ENCODE results near the gene LMO1. TPM values are rescaled to one million over a fixed set of nuclear protein-coding genes. Genes with fewer than 3 reads are reported as not detected.

The LMO1 gene
- total RNA-seq, 2 experiments from 2014 or later = not detected

DNA sequence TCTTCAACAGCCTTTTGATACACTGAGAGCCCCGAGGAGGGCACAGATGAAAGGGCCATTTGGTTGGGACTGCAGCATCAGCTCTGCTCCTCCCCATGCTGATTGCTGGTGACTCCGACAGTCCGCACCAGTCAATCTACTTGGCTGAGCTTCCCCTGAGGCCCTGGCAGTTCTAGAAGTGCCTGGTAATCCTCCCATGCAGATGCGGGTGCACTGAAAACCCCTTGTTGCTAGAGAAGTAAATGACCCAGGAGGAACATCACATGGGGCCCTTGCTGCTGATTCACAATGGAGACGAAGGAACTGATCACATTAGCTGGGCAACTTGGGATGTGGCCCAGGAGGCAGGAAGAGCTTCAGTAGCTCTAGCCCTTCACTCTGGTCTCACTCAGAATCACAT, 59.7 kb downstream of the LMO1 start:
- Histone ChIP-seq H3K27ac (ENCODE audit: low read depth in 1 of 2, low read length in 2 of 2) (no peak overlapping the region), H3K36me3 (ENCODE audit: insufficient read depth, low read length) (no peaks in the 10 kb centered on the region), H3K4me3 (ENCODE audit: low read length) (no peak overlapping the region), H3K9me3 (ENCODE audit: control insufficient read depth in 1 of 2, insufficient read depth in 1 of 2, low read length in 2 of 2) (no peaks in the 10 kb centered on the region), H3K27me3 (ENCODE audit: control insufficient read depth in 1 of 2, insufficient read depth in 2 of 2, low read length in 2 of 2) (peaks cover 11 to 21% of the 10 kb centered on the region in 2 experiments), H3K4me1 (ENCODE audit: insufficient read depth, low read length) (peaks cover 5% of the 10 kb centered on the region)
- Mint-ChIP-seq H3K27me3 (peaks cover 51% of the 10 kb centered on the region), H3K4me3 (no peak overlapping the region), H3K27ac (no peak overlapping the region), H3K4me1 (ENCODE audit: low read depth) (peaks cover 7% of the 10 kb centered on the region), H3K36me3 (ENCODE audit: low read depth) (no peaks in the 10 kb centered on the region), H3K9me3 (no peaks in the 10 kb centered on the region)
- ChIA-PET POLR2A (no interaction called here), CTCF (interaction anchor here (2.2 kb wide), 1 partner anchor 11 kb away, joined by 5 read pairs; no protein-coding TSS in a partner anchor)
- no peak for TF ChIP-seq CTCF (IDR thresholded peaks at IDR 0.05)
- DNase-seq = no peak
- ATAC-seq (ENCODE audit: poor library complexity) = no peak
- intact Hi-C loops (cut with DNase I, micrococcal nuclease) = no loop called here

DNA sequence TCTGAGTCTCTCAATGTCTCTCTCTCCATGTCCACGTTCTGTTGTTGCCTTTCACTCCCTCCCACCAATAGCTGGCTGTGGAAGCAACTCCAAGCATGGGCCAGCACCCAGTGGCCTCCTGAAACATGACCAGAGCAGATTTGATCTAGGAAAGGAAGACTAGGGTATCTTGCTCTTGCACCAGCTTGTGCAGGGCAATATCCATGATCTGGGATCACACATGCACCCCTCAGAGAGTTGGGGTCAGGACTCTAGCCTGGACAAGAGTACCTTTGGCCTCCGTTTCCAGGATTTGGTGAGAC, 60.3 kb downstream of the LMO1 start:
- Histone ChIP-seq H3K4me1 (ENCODE audit: insufficient read depth, low read length) (peaks cover 5% of the 10 kb centered on the region), H3K4me3 (ENCODE audit: low read length) (no peak overlapping the region), H3K27me3 (ENCODE audit: control insufficient read depth in 1 of 2, insufficient read depth in 2 of 2, low read length in 2 of 2) (peaks cover 11 to 21% of the 10 kb centered on the region in 2 experiments), H3K9me3 (ENCODE audit: control insufficient read depth in 1 of 2, insufficient read depth in 1 of 2, low read length in 2 of 2) (no peaks in the 10 kb centered on the region), H3K36me3 (ENCODE audit: insufficient read depth, low read length) (no peaks in the 10 kb centered on the region), H3K27ac (ENCODE audit: low read depth in 1 of 2, low read length in 2 of 2) (no peak overlapping the region)
- peaks cover 47% of the 10 kb centered on the region for H3K27me3 Mint-ChIP-seq
- TF ChIP-seq CTCF (IDR thresholded peaks at IDR 0.05) = no peak
- H3K36me3 Mint-ChIP-seq (ENCODE audit: low read depth) = no peaks in the 10 kb centered on the region
- no peak overlapping the region for H3K27ac Mint-ChIP-seq
- H3K4me1 Mint-ChIP-seq (ENCODE audit: low read depth) = peaks cover 7% of the 10 kb centered on the region
- no peak for DNase-seq
- ChIA-PET CTCF (no interaction called here), POLR2A (no interaction called here)
- intact Hi-C loops (cut with DNase I, micrococcal nuclease) = no loop called here
- no peak overlapping the region for H3K4me3 Mint-ChIP-seq
- ATAC-seq (ENCODE audit: poor library complexity) = no peak
- no peaks in the 10 kb centered on the region for H3K9me3 Mint-ChIP-seq

- ChIA-PET CTCF (no interaction called here), POLR2A (no interaction called here)
- DNase-seq (no peak), ATAC-seq (ENCODE audit: poor library complexity) (no peak)
- no peak overlapping the region for H3K4me3 ChIP-seq (ENCODE audit: low read length)
- no peak for TF ChIP-seq CTCF (IDR thresholded peaks at IDR 0.05)
- no peaks in the 10 kb centered on the region for H3K36me3 ChIP-seq (ENCODE audit: insufficient read depth, low read length)
- no peaks in the 10 kb centered on the region for H3K9me3 ChIP-seq (ENCODE audit: control insufficient read depth in 1 of 2, insufficient read depth in 1 of 2, low read length in 2 of 2)
- Mint-ChIP-seq H3K9me3 (no peaks in the 10 kb centered on the region), H3K4me1 (ENCODE audit: low read depth) (peaks cover 7% of the 10 kb centered on the region), H3K4me3 (no peak overlapping the region), H3K36me3 (ENCODE audit: low read depth) (no peaks in the 10 kb centered on the region), H3K27ac (no peak overlapping the region), H3K27me3 (peaks cover 44% of the 10 kb centered on the region)
- intact Hi-C loops (cut with DNase I, micrococcal nuclease) = no loop called here
- H3K27me3 ChIP-seq (ENCODE audit: control insufficient read depth in 1 of 2, insufficient read depth in 2 of 2, low read length in 2 of 2) = peaks cover 11 to 21% of the 10 kb centered on the region in 2 experiments
- no peak overlapping the region for H3K27ac ChIP-seq (ENCODE audit: low read depth in 1 of 2, low read length in 2 of 2)
- H3K4me1 ChIP-seq (ENCODE audit: insufficient read depth, low read length) = peaks cover 5% of the 10 kb centered on the region
Measured at GRCh38 chr11:8202516-8203413, 60.9 kb downstream of the LMO1 start.
